OCI-LY3 (cell line): ENCODE results near the gene GALNT18.

ENCODE experiments used
- CTCF ChIP-seq: fragments of 200-600, 300-600 bp; sonication (generic); IDR thresholded peaks from 2 replicates; pipeline ENCODE4 v1.5.1; 2014; ENCODE audit warnings: antibody characterized with exemption, low read length, low read depth
- EZH2phosphoT487 ChIP-seq: fragments of 200-600 bp; shearing (Covaris generic); IDR thresholded peaks from 2 replicates; pipeline ENCODE4 v1.6.1; 2018; ENCODE audit warnings: antibody characterized with exemption, mixed run types, low read depth

DNA sequence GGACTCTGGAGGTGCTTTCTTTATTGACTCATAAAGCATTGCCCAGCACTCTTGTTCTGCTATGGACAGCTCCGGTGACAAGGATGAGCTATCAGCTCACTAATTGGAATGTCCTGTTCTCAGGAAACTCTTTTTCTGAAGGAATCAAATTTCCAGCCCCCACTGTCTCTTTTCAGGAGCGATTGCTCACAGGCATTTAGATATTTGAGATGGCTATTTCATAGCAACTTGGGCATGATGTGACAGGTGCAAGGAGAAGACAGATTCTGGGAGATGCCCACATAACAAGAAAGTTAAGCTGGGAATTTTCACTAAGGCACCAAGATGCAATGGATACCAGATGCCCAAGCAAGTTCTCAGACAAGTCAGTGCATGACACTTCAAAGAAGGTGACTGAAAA lies 145.3 kb downstream of the GALNT18 start:
- no peak for TF ChIP-seq CTCF
- no peak for TF ChIP-seq EZH2phosphoT487
